LoVo (cell line): Measurements from ENCODE around the gene SNAP25.

Source experiments
- DNase-seq: peaks from one replicate; pipeline ENCODE4 v3.0.0-alpha.2; 2016; ENCODE audit warnings: low spot score

Gene SNAP25

GRCh38 chr20:10218536-10219451, at the start of gene SNAP25:
Gene SNAP25 (plus strand): TSS chr20:10218830. CDS start chr20:10275492, 56,662 bp downstream.
- no peak for DNase-seq

DNA sequence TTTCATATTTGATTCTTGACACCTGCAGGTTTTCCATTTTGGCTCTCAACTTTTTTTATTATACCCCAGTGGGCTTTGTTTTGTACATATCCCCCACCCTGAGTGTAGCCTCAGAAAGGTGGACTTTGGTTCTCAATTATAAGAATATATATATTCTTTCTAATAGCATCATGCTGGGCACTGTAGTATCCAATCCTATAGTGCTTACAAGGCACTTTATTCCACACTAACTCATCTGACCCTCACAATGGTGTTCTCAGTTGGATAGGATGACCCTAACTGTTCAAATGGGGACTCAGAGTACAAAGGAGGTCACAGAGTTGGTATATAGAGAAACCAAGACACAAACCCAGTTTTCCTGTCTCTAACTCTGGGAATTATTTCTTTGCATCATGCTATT, 48.9 kb upstream of the SNAP25 start:
- DNase-seq, result no peak

DNA sequence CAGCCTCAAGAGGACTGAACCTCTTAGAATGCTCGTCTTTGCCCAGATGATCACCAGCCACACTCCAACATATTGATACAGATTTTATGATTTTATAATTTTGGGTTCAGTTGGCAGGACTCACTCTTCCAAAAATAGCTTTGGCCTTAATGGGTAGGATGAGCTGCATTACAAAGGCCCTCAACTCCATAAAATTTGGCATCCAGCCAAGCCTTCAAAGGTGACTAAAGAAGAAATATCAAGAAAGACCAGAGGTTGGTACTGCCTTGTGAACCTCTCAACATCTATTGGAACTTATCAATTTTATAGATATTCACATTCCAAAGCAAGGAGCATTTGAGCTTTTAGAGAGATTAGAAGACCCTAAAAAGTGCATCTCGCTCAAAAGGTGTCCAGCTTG, 48.4 kb upstream of the SNAP25 start:
- no peak for DNase-seq

GRCh38 chr20:10171864-10172751, 46.5 kb upstream of the SNAP25 start:
- peak; percentile 16 for DNase-seq

- no peak for DNase-seq
Measured at GRCh38 chr20:10172998-10173655, 45.5 kb upstream of the SNAP25 start.

DNA sequence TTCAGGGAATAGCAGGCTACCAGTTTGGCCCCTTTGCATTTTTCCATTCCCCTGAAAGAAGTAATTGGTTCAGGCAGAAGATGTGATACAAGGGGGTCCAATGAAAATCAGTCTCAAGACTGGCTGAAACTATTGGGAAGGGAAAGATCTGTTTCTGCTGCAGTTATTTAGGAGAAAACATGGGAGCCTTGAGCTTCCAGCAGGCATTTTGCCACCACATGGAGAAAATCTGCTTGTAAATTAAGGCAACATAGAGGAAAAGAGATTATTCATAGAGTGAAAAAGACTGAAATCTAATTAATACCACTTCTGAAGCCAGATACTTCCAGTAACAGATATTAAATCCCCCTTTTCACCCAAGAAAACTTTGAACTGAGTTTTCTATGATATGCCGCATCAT, 44.2 kb upstream of the SNAP25 start:
- DNase-seq, result no peak

GRCh38 chr20:10177326-10177725, 41.3 kb upstream of the SNAP25 start:
- no peak for DNase-seq

GRCh38 chr20:10178091-10178490, 40.5 kb upstream of the SNAP25 start:
- no peak for DNase-seq

DNA sequence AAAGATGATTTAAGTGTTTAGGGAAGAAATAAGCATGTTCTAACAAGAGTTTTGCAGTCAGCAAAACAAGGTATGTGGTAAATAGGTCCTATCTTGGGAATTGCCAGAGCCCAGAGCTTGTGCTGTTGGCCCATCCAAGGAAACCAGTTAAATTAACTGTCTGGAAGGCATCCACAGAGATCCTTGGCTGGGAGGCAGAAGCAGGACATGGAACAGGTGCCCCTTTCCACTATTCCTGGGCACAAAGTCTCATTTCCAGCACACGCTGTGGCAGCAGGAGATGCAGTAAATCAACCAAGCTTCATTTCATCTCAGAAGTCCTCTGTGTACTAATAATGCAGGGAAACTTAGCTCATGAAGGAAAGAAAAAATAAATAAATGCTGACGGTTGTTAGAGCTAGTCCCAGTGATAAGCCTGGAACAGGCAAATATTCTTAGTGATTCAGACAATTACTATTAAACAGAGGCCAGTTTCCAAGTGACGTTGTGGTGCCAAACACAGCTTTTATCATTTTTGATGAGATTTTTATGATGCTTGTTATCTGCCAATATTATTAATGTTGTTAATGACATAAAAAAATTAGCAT, 39.8 kb upstream of the SNAP25 start:
- no peak for DNase-seq

GRCh38 chr20:10179574-10180298, 38.9 kb upstream of the SNAP25 start:
- no peak for DNase-seq

DNA sequence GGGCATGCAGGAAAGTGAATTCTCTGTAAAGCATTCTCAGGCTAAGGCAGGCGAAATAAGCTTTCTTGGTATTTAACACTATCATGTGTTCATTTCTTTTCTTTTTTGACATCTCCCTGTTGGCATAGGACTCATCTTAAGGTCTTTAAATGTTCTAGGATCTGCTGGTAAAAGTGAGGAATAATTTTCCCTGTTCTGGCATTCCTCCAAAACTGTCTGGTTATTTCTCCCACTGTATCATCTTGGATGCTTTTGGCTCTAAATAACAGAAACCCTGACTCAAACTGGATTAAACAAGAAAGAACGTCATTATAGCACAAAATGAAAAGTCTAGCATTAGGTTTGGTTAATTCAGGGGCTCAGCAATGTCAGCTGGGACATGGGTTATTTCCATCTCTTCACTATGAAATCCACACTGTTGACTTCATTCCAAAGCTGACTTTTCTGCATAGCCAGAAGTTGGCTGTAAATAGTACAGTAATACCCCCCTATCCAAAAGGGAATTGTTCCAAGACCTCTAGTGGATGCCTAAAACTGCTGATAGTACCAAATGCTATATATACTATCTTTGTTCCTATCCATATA, 37.9 kb upstream of the SNAP25 start:
- DNase-seq, result no peak

- DNase-seq, result no peak
Measured at GRCh38 chr20:10185741-10186558, 32.7 kb upstream of the SNAP25 start.

DNA sequence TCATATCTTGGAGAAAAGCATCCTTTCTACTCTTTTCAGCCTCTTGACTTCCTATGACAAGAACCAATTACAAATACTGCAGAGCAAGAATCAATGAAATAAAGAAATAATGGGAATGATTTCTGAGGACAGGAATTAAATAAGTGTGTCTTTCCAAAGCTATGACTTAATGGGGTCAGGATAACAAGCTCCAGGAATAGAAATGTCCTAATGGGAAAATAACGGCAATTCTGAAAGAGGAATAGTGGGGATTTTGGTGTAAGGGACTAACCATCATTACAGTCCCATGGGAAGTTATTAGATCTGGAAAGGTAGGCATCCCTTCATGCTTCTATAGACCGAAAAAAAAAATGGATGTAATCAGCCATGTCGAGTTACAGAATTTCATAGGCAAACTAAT, 28.2 kb upstream of the SNAP25 start:
- no peak for DNase-seq

DNA sequence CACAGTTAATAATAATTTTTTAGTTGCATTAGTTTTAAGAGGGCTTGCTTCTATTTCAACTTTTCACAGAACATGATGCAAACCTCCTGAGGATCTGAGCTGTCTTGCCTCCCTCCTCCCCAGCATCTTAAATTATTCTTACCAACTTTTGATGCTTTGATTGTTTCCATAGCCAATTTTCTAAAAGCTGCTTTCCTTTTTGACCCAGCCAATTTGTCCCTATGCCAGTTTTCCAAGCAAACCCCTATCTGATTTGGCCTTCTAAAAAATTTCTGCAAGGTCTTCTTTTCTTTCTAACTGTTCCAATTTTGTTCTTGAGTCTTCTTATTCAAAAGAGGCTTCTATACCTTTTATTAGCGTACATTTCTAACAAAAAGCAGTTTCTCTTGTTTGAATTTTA, 26.5 kb upstream of the SNAP25 start:
- no peak for DNase-seq

GRCh38 chr20:10194166-10194565, 24.5 kb upstream of the SNAP25 start:
- DNase-seq, result no peak

GRCh38 chr20:10200330-10200729, 18.3 kb upstream of the SNAP25 start:
- no peak for DNase-seq

DNA sequence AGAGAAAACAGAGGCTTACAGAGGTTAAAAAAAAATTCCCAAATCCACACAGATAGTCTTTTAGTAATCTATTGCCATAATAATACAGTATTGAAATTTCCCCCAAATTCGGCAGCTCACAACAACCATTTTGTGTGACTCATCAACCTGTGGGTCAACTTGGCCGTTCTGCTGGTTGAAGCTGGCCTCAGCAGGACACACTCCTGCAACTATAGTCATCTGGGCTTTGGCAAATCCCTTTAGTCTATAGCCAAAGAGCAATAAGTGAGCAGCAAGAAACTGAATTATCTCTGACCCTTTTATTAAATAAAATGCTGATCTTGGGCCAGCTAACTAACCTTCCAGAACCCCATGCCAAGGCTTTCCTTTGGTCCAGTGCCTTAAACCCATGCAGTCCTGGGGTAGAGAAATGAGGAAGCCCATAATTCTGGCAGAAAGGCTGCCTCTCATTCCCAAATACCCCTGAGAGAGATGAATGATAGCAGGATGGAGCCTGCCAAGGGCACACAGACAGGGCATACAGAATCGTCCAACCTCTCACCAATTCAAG, 17.2 kb upstream of the SNAP25 start:
- no peak for DNase-seq

DNA sequence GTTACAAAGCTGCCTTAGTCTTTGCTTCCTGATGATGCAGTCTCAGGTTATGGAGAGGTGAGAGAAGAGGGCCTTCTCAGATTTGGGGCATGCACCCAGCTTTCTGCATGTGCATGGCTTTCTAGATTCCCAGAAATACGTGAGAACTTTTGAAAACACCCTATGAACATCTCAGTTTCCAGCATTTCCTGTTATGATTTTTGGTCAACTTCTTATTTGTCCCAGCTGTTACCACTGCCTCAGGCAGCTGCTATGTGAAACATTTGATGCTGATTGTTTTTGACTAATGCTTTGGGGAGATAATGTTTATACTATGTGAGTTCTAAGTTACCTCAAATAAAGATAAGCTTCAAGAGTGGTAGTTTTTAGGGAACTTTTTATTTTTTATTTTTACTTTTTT, 9.5 kb upstream of the SNAP25 start:
- no peak for DNase-seq

DNA sequence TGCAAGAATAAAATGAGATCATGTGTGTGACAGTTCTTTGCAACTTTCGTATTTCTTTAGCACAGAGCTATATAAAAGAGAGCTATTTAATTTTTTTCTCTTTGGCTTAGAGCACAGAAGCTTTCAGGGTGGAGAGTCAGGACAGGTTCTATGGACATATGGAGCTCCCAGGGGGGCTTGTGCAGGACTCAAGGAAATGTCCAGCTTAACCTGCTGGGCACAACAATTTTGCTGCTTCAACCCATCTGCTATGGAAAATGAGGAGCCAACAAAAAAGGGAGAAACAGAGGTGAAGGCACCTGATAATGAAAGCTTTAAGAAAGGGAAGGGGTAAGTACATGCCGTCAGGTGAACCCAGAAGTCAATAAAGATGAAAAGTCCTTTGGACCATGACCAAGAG, 5.1 kb upstream of the SNAP25 start:
- DNase-seq, result no peak
